OCI-M2 (cell line): ENCODE data around the gene LMF2.

Experiments
- DNase-seq: peaks from one replicate; lab custom pipeline; 2025; ENCODE audit not compliant: unreplicated experiment; lab: John Stamatoyannopoulos, UW

LMF2 gene

DNA sequence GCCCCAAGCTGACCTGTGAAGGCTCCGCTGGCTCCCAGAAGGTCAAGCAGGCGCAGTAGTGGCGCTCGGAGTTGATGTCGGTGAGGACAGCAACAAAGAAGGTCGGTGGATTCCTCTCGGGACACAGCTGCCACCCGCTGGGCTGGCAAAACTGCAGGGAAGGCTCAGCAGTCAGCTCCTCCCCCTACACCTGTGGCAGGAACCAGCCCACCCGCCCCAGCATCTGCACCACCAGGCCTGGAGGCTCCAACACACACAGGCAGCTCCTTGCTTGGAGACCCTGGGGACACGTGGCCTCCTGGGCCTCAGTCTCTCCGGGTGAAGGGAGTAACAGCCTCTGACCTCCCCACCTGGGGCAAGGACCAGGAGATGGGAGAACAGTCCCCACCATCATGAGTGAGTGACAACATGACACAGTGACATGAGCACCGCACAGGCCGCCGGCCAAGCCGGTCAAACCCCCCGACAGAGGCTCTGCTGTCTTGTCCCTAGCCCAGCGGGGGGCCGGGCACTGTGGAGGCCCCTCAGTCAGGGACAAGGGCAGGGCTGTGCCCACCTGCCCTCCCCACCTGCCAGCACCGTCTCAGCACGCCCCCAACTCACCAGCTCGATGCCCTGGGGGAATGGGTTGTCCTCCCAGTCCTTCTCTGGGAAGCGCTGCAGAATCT is 39.6 kb downstream of the LMF2 start:
- no peak for DNase-seq

- no peak for DNase-seq
Observed at GRCh38 chr22:50467341-50467740, 40.2 kb downstream of the LMF2 start.

DNA sequence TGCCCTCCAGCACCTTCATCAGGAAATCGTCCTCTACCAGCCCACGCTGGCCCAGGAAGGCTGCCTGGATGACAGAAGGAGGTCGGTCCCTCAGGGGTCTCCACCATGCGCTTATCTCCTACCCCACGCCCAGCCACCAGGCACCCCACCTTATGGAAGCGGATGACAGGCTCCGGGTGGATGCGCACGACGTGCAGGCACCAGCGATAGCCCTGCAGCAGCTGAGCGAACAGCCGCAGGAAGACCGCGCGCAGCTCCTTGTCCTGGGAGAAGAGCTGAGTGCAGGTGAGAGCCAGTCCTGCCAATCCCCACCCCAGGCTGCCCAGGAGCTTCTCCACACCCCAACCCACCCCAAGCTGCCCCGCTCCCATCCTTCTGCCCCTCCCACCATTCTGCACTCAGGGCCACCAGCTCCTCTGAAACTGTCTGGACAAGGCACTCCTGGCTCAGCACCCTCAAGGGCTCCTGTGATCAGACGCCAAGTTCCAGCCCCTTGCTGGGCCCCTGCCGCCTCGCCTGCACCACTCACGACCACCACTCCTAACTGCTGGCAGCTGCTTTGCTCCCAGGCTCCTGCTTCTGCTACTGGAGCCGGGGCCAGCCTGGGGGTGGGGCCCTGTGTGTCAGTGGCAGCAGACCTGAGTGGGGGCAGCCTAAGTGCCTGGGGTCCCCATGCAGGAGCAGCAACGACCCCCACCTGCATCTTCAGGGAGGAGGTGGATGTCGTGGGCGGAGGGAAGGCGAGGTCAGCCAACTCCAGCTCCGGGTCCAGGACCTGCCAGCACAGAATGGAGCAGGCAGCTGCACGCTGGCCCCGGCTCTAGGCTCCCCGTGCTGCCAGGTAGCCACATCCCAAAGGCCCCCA is 42.2 kb downstream of the LMF2 start:
- DNase-seq, result no peak

- no peak for DNase-seq
Observed at GRCh38 chr22:50464451-50464850, 43.1 kb downstream of the LMF2 start.

DNA sequence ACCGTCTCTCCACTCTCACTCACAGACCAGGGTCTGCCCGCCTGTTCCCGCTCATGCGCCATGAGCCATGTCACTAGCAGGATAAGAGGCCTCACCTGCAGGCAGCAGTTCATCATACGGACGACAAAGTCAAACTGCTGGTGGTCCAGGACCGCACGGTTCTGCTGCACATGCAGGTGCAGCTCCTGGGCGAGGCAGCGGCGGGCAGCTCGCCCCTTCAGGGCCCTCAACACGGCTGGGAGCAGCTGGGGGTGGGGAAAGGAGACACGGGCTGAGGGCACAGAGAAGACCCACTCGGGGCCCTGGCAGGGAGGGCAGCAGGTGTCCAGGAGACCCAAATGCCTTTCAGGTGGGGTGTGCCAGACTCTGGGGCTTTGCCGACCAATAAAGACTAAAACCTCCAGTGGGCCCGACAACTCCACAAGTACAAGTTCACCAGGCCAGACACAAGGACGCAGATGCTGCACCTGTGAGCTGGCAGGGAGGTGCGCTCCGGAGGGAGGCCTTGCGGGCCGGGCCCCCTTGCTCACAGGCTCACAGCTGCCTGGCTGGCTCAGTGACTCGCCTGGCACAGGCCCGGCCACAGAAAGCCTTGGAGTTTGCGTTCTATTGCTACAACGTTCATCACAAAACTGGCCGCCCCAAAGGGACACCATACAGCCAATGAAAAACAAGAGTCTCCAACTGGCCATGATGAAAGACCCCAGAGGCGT is 44.2 kb downstream of the LMF2 start:
- no peak for DNase-seq

- DNase-seq, result no peak
Observed at GRCh38 chr22:50461979-50462540, 45.4 kb downstream of the LMF2 start.

DNA sequence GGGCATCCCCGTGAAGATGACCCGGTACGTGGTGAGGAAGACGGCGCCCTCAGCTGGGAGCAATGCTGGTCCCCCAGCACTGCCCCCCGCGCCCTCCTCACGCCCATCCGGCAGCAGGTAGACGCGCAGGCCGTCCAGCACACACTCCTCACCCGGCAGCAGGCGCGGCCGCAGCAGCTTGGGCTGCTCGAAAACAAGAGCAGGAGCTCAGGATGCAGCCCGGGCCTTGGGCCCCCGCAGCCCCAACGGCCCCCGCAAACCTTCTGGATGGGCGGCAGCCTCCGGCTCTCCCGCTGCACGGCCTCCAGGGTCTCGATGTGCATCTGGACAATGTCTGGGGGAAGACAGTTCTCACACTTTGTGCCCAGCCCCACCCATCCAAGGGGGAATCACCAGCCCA is 46.0 kb downstream of the LMF2 start:
- DNase-seq, result no peak

- no peak for DNase-seq
Observed at GRCh38 chr22:50460938-50461337, 46.6 kb downstream of the LMF2 start.

- no peak for DNase-seq
Observed at GRCh38 chr22:50459496-50460140, 47.9 kb downstream of the LMF2 start.

- no peak for DNase-seq
Observed at GRCh38 chr22:50459016-50459415, 48.5 kb downstream of the LMF2 start.

GRCh38 chr22:50456466-50457234 is 50.9 kb downstream of the LMF2 start:
- no peak for DNase-seq

DNA sequence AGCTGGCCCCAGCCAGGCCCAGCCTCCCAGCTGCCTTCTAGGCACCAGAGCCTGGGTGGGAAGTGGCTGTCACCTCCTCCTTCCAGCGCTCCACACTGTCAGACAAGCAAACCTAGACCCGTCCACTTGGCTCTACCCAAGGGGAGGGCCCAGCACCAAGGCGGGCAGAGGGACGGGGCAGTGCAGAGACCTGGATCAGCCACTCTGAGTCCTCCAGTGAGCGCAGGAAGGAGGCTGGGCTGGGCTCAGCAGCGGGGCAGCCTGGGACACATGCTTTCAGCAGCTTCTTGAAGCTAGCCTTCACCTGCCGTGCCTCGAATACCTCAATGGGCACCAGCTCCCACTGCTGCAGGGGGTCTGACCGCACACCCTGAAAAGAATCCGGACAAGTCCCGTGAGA is 51.5 kb downstream of the LMF2 start:
- no peak for DNase-seq

DNA sequence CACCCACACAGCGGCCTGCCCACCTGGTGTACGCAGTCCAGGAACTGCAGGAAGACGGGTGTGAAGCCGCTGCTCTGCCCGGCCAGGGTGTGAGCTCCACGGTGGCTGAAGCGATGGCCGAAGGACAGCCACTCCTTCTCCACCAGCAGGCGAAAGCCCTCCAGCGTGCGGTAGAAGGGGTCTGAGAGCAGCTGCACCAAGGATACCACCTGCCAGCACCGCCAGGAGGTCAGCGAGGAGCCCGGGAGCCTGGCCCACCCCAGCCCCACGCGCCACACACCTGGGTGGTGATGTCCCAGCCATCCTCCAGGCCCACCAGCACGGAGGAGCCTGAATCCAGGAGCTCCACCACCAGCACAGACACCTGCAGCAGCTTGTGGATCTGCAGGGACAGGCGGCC is 52.3 kb downstream of the LMF2 start:
- DNase-seq, result no peak

DNA sequence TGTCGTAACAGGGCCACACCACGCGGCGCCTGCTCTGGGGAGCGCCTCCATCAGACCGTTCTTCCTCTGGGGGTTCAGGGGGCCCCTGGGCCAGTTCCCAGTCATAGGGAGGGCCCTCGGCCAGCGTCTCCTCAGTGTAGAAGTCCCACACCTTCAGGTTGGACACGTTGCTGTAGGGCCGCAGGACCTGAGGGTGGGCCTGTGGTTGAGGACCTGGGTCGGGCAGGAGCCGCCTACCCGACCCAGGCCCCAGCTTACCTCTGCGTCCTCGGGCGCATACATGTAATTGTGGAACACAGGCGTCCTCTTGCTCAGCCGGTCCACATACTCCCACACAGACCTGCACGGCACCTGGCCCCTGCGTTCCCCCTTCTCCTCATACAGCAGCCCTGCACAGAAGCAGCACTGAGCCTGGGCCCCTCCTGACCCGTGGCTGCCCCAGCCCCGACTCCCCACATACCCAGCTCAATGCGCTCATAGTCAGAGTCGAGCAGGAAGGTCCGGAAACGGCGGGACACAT is 52.9 kb downstream of the LMF2 start:
- DNase-seq, result no peak
